Measurements from ENCODE around the gene PDE4B. TPM values are rescaled to one million over a fixed set of nuclear protein-coding genes. Genes with fewer than 3 reads are reported as not detected.

PDE4B gene
- total RNA-seq, 1 donor from 2014 or later: 1.2 TPM

DNA sequence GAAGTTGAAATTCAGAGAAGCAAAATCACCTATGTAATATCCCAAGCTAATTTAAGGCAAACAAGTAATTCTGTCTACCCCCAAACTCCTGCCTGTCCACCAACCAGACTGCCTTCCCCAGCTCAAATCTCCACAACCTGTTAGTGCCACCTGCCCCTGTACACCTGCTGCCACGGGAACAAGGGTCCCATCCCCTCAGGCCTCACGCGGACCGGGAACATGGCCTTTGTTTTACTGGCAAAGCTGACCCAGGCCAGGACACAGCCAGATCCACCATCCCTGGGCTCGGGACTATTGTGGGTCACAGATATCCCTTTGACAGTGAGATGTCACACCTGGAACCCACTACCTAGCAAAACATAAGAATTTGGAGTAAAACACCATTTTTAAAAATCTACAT lies 601.9 kb downstream of the PDE4B start:
- Histone ChIP-seq H3K36me3 (no peaks in the 10 kb centered on the region), H3K4me3 (no peak overlapping the region)
- no peak for DNase-seq (ENCODE audit: low spot score)

DNA sequence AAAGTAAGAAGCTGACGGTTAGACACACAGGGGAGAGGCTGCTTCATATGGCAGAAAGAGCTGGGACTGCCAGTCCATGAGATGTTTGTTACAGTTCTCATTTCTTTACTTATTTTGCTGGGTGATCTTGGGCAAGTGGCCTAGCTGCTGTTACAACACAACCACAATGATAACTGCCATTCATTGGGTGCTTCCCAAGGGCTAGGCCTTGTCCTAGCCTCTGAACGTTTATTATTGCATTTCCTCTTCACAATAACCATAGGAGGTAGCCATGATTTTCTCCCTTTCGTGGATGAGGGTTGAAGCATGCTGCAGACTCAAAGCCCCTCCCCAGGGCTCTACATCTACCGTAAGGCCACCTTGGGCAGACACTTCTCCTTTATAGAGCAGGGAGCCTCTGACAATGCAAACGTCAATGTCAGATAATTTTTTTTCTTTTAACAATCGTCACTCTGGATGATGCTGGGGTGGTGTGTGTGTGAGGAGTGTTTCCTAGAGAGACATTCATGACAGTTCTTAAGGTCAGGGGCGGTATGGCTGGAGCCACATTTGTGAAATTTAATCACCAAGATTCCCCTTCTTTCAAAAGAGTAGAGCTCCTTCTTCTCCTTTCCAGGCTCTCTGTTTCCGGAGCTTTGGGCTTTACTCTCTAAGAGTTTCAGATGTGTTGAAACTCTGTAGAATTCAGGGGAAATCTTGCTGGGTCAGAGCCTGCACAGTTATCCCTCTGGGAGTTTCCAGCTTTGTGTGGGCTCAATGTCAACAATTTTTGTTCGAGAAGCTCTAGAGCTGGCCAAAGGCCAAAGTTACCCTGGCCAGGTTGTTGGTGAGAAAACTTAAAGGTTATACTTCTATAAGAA lies 602.7 kb downstream of the PDE4B start:
- no peaks in the 10 kb centered on the region for H3K36me3 Mint-ChIP-seq
- TF ChIP-seq EZH2 (IDR thresholded peaks at IDR 0.05) (no peak), EZH2phosphoT487 (IDR thresholded peaks at IDR 0.05) (no peak)
- TF ChIP-seq, protein P1, sequence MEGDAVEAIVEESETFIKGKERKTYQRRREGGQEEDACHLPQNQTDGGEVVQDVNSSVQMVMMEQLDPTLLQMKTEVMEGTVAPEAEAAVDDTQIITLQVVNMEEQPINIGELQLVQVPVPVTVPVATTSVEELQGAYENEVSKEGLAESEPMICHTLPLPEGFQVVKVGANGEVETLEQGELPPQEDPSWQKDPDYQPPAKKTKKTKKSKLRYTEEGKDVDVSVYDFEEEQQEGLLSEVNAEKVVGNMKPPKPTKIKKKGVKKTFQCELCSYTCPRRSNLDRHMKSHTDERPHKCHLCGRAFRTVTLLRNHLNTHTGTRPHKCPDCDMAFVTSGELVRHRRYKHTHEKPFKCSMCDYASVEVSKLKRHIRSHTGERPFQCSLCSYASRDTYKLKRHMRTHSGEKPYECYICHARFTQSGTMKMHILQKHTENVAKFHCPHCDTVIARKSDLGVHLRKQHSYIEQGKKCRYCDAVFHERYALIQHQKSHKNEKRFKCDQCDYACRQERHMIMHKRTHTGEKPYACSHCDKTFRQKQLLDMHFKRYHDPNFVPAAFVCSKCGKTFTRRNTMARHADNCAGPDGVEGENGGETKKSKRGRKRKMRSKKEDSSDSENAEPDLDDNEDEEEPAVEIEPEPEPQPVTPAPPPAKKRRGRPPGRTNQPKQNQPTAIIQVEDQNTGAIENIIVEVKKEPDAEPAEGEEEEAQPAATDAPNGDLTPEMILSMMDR (IDR thresholded peaks at IDR 0.05): no peak
- no peak overlapping the region for H3K27ac ChIP-seq
- no peaks in the 10 kb centered on the region for H3K4me1 Mint-ChIP-seq
- no peak overlapping the region for H3K4me3 Mint-ChIP-seq
- no peak for DNase-seq (ENCODE audit: low spot score)
- no peak overlapping the region for H3K4me2 ChIP-seq
- H2AFZ ChIP-seq (replicated peaks): no peak overlapping the region
- H3K4me1 ChIP-seq: no peaks in the 10 kb centered on the region
- H3K9me3 Mint-ChIP-seq: no peaks in the 10 kb centered on the region
- H3K27me3 ChIP-seq: no peaks in the 10 kb centered on the region
- no peaks in the 10 kb centered on the region for H3F3A ChIP-seq (ENCODE audit: low read depth)
- peaks cover 6% of the 10 kb centered on the region for H3K27me3 Mint-ChIP-seq (ENCODE audit: insufficient read depth, low read depth)
- H3K79me2 ChIP-seq (ENCODE audit: low read depth): no peaks in the 10 kb centered on the region
- peak overlapping the region; percentile 40 for H3K27ac Mint-ChIP-seq
- no peaks in the 10 kb centered on the region for H3K9me3 ChIP-seq (ENCODE audit: low read depth)
- H3K4me3 ChIP-seq: no peak overlapping the region
- H4K20me1 ChIP-seq (ENCODE audit: low read depth): no peaks in the 10 kb centered on the region
- H3K9ac ChIP-seq: no peak overlapping the region
- no peaks in the 10 kb centered on the region for H3K36me3 ChIP-seq

More for the DNA sequence above, 601.9 kb downstream of the PDE4B start:
- no peaks in the 10 kb centered on the region for H3K27me3 ChIP-seq
- H2AFZ ChIP-seq (replicated peaks): no peak overlapping the region
- H3K27ac Mint-ChIP-seq: peak overlapping the region; percentile 74
- H4K20me1 ChIP-seq (ENCODE audit: low read depth): no peaks in the 10 kb centered on the region
- H3K4me1 ChIP-seq: no peaks in the 10 kb centered on the region
- H3K27ac ChIP-seq: no peak overlapping the region
- no peak overlapping the region for H3K4me3 Mint-ChIP-seq
- no peaks in the 10 kb centered on the region for H3K4me1 Mint-ChIP-seq
- H3K36me3 Mint-ChIP-seq: no peaks in the 10 kb centered on the region
- no peak overlapping the region for H3K4me2 ChIP-seq
- no peaks in the 10 kb centered on the region for H3K79me2 ChIP-seq (ENCODE audit: low read depth)
- TF ChIP-seq EZH2 (IDR thresholded peaks at IDR 0.05) (no peak), EZH2phosphoT487 (IDR thresholded peaks at IDR 0.05) (no peak)
- TF ChIP-seq, protein P1 (IDR thresholded peaks at IDR 0.05): no peak
- no peaks in the 10 kb centered on the region for H3K9me3 ChIP-seq (ENCODE audit: low read depth)
- H3K9ac ChIP-seq: no peak overlapping the region
- H3K27me3 Mint-ChIP-seq (ENCODE audit: insufficient read depth, low read depth): peaks cover 6% of the 10 kb centered on the region
- peaks cover 2% of the 10 kb centered on the region for H3K9me3 Mint-ChIP-seq
- H3F3A ChIP-seq (ENCODE audit: low read depth): no peaks in the 10 kb centered on the region

DNA sequence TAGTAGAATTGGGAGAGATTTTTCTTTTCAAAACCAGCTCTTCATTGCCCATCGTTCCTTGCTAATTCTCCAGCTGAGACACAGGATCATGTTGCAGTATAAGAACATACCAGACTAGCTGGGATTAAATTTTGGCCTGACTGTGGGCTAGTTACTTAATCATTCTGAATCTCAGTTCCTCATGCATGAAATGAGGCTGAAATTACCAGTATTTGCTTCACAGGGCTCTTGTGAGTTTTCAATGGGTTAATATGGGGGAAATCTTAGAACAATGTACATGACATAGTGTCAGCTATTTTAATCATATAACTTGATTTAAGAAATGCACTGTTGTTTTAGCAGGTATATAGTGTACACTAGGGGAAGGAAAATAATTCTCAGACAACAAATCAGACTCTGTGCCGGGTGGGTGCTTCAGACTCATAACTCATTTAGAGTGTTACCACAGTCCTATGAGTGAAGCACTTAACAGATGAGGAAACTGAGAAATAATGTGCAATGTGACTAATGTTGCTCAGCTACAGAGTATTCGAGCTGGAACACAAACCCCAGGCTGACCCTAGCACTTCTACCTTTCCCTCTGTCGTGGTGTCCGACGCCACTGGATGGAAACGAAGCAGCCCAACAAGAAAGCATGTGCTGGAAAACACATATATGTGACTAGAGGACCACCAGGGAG lies 603.7 kb downstream of the PDE4B start:
- Histone ChIP-seq H3K36me3 (no peaks in the 10 kb centered on the region), H4K20me1 (ENCODE audit: low read depth) (no peaks in the 10 kb centered on the region), H3K9ac (no peak overlapping the region), H3K27ac (no peak overlapping the region), H2AFZ (replicated peaks) (no peak overlapping the region), H3F3A (ENCODE audit: low read depth) (no peaks in the 10 kb centered on the region), H3K9me3 (ENCODE audit: low read depth) (no peaks in the 10 kb centered on the region), H3K27me3 (no peaks in the 10 kb centered on the region), H3K4me1 (no peaks in the 10 kb centered on the region), H3K4me3 (no peak overlapping the region), H3K4me2 (no peak overlapping the region), H3K79me2 (ENCODE audit: low read depth) (no peaks in the 10 kb centered on the region)
- no peak for TF ChIP-seq EZH2 (IDR thresholded peaks at IDR 0.05)
- TF ChIP-seq, protein P1 (IDR thresholded peaks at IDR 0.05): no peak
- no peak for TF ChIP-seq EZH2phosphoT487 (IDR thresholded peaks at IDR 0.05)
- DNase-seq (ENCODE audit: low spot score): no peak
- Mint-ChIP-seq H3K4me3 (no peak overlapping the region), H3K36me3 (no peaks in the 10 kb centered on the region), H3K4me1 (no peaks in the 10 kb centered on the region), H3K27ac (no peak overlapping the region), H3K9me3 (no peaks in the 10 kb centered on the region), H3K27me3 (ENCODE audit: insufficient read depth, low read depth) (peaks cover 6% of the 10 kb centered on the region)
